Type B pancreatic cell (in vitro differentiated cells): ENCODE results near the gene C17orf107. TPM values are rescaled to one million over a fixed set of nuclear protein-coding genes. Genes with fewer than 3 reads are reported as not detected.
"Not testable (repeated sequence)": the region's sequence is repeated elsewhere in the genome, so short reads cannot be mapped to it uniquely, and the experiment has no call there.

Experiments used
- DNase-seq: peaks from one replicate; pipeline ENCODE4 v3.0.0; 2021; ENCODE audit warnings: mixed read lengths; ENCODE audit not compliant: unreplicated experiment; ENCODE audit errors: extremely low spot score
- H3K27ac Mint-ChIP-seq: 2 replicates; pipeline ENCODE4 v1.8.0; 2021; ENCODE audit warnings: mild to moderate bottlenecking, mixed read lengths
- H3K27me3 Mint-ChIP-seq: 2 replicates; pipeline ENCODE4 v1.8.0; 2021; ENCODE audit warnings: mixed read lengths
- H3K36me3 Mint-ChIP-seq: 2 replicates; pipeline ENCODE4 v1.8.0; 2021; ENCODE audit warnings: mixed read lengths
- H3K4me1 Mint-ChIP-seq: one replicate; pipeline ENCODE4 v1.8.0; 2021; ENCODE audit warnings: mixed read lengths; ENCODE audit not compliant: unreplicated experiment
- H3K4me3 Mint-ChIP-seq: 2 replicates; pipeline ENCODE4 v1.8.0; 2021; ENCODE audit warnings: mild to moderate bottlenecking, mixed read lengths
- H3K9me3 Mint-ChIP-seq: 2 replicates; pipeline ENCODE4 v1.8.0; 2021; ENCODE audit warnings: mixed read lengths
- total RNA-seq: library from RNA; stranded (reverse); gene quantifications from 2 replicates; pipeline ENCODE4 v1.2.1, GENCODE V29; 2021; ENCODE audit warnings: low replicate concordance
- TF ChIP-seq, protein P1 (sequence below): fragments of 200-600 bp; sonication (generic); conservative IDR thresholded peaks from 2 replicates; pipeline ENCODE4 v1.5.0; 2021; ENCODE audit warnings: antibody characterized with exemption, mild to moderate bottlenecking

C17orf107 gene
- total RNA-seq, 1 donor from 2014 or later, result 4.4 TPM

GRCh38 chr17:4921320-4921719 lies 22.0 kb downstream of the C17orf107 start:
- no peaks in the 10 kb centered on the region for H3K9me3 Mint-ChIP-seq
- H3K36me3 Mint-ChIP-seq, result peaks cover under 1% of the 10 kb centered on the region
- DNase-seq, result no peak
- TF ChIP-seq, protein P1, sequence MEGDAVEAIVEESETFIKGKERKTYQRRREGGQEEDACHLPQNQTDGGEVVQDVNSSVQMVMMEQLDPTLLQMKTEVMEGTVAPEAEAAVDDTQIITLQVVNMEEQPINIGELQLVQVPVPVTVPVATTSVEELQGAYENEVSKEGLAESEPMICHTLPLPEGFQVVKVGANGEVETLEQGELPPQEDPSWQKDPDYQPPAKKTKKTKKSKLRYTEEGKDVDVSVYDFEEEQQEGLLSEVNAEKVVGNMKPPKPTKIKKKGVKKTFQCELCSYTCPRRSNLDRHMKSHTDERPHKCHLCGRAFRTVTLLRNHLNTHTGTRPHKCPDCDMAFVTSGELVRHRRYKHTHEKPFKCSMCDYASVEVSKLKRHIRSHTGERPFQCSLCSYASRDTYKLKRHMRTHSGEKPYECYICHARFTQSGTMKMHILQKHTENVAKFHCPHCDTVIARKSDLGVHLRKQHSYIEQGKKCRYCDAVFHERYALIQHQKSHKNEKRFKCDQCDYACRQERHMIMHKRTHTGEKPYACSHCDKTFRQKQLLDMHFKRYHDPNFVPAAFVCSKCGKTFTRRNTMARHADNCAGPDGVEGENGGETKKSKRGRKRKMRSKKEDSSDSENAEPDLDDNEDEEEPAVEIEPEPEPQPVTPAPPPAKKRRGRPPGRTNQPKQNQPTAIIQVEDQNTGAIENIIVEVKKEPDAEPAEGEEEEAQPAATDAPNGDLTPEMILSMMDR, result no peak
- H3K4me1 Mint-ChIP-seq, result peaks cover under 1% of the 10 kb centered on the region
- H3K27ac Mint-ChIP-seq, result no peak overlapping the region
- no peak overlapping the region for H3K4me3 Mint-ChIP-seq
- no peaks in the 10 kb centered on the region for H3K27me3 Mint-ChIP-seq

- DNase-seq, H3K9me3 Mint-ChIP-seq, H3K27ac Mint-ChIP-seq, H3K36me3 Mint-ChIP-seq, H3K4me1 Mint-ChIP-seq, H3K4me3 Mint-ChIP-seq, H3K27me3 Mint-ChIP-seq: not testable (repeated sequence)
Observed at GRCh38 chr17:4926577-4927335, 27.4 kb downstream of the C17orf107 start.

GRCh38 chr17:4928881-4929280 lies 29.5 kb downstream of the C17orf107 start:
- DNase-seq, result no peak
- peaks cover 5% of the 10 kb centered on the region for H3K4me1 Mint-ChIP-seq
- H3K9me3 Mint-ChIP-seq, result no peaks in the 10 kb centered on the region
- TF ChIP-seq, protein P1, result no peak
- no peak overlapping the region for H3K27ac Mint-ChIP-seq
- H3K4me3 Mint-ChIP-seq, result no peak overlapping the region
- no peaks in the 10 kb centered on the region for H3K27me3 Mint-ChIP-seq
- peaks cover 7% of the 10 kb centered on the region for H3K36me3 Mint-ChIP-seq

DNA sequence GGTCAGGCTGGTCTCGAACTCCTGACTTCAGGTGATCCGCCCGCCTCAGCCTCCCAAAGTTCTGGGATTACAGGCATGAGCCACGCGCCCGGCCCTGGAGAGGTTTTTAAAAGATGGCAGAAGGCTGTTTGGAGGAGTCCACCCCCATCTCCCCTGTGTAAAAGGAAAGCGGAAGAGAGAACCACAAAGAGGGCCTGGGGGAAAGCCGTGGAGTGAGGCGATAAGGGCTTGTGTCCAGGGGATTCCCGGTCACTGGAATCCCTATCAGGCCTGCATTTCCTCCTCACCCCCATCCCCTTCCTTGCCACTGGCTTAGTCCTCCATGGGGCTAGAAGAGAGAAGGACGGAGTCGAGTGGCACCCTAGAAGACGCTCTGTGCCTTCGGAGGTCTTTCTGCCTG lies 32.6 kb downstream of the C17orf107 start, which contains the start of gene GP1BA:
TSS of gene GP1BA (plus strand) at position 315 of the 400 bp plus-strand sequence. CDS start 328 bp downstream, outside the sequence.
- Mint-ChIP-seq H3K9me3 (no peaks in the 10 kb centered on the region), H3K36me3 (peaks cover 7% of the 10 kb centered on the region), H3K27me3 (no peaks in the 10 kb centered on the region), H3K27ac (no peak within 1 kb of the TSS), H3K4me1 (peaks cover 8% of the 10 kb centered on the region), H3K4me3 (no peak within 1 kb of the TSS)
- TF ChIP-seq, protein P1, result no peak
- DNase-seq, result no peak

DNA sequence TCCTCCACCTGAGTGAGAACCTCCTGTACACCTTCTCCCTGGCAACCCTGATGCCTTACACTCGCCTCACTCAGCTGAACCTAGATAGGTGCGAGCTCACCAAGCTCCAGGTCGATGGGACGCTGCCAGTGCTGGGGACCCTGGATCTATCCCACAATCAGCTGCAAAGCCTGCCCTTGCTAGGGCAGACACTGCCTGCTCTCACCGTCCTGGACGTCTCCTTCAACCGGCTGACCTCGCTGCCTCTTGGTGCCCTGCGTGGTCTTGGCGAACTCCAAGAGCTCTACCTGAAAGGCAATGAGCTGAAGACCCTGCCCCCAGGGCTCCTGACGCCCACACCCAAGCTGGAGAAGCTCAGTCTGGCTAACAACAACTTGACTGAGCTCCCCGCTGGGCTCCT lies 33.4 kb downstream of the C17orf107 start:
- Mint-ChIP-seq H3K27me3 (no peaks in the 10 kb centered on the region), H3K4me1 (peaks cover 8% of the 10 kb centered on the region), H3K9me3 (no peaks in the 10 kb centered on the region), H3K27ac (no peak overlapping the region), H3K4me3 (no peak overlapping the region), H3K36me3 (peaks cover 7% of the 10 kb centered on the region)
- DNase-seq, result no peak
- TF ChIP-seq, protein P1, result no peak

DNA sequence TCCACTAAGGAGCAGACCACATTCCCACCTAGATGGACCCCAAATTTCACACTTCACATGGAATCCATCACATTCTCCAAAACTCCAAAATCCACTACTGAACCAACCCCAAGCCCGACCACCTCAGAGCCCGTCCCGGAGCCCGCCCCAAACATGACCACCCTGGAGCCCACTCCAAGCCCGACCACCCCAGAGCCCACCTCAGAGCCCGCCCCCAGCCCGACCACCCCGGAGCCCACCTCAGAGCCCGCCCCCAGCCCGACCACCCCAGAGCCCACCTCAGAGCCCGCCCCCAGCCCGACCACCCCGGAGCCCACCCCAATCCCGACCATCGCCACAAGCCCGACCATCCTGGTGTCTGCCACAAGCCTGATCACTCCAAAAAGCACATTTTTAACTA lies 34.3 kb downstream of the C17orf107 start:
- peaks cover 8% of the 10 kb centered on the region for H3K4me1 Mint-ChIP-seq
- H3K9me3 Mint-ChIP-seq, result no peaks in the 10 kb centered on the region
- peaks cover 7% of the 10 kb centered on the region for H3K36me3 Mint-ChIP-seq
- H3K27ac Mint-ChIP-seq, result peak overlapping the region; percentile 70
- no peak for DNase-seq
- H3K27me3 Mint-ChIP-seq, result no peaks in the 10 kb centered on the region
- TF ChIP-seq, protein P1, result no peak
- no peak overlapping the region for H3K4me3 Mint-ChIP-seq
